GM19023 (cell line): ENCODE data around the gene PDCD4.
"Not testable (repeated sequence)": the region's sequence is repeated elsewhere in the genome, so short reads cannot be mapped to it uniquely, and the experiment has no call there.

Experiments used
- ATAC-seq: cut with Tn5 transposase; IDR thresholded peaks from one replicate; pipeline ENCODE4 v1.9.1; 2021; ENCODE audit warnings: mild to moderate bottlenecking, moderate library complexity; ENCODE audit not compliant: unreplicated experiment

PDCD4 gene

GRCh38 chr10:110880012-110880411 lies 8.3 kb downstream of the PDCD4 start:
- ATAC-seq = no peak

- ATAC-seq = no peak
These were observed 9.5 kb downstream of the PDCD4 start for GRCh38 chr10:110881247-110881646.

- no peak for ATAC-seq
These were observed 10.2 kb downstream of the PDCD4 start for GRCh38 chr10:110881905-110882304.

DNA sequence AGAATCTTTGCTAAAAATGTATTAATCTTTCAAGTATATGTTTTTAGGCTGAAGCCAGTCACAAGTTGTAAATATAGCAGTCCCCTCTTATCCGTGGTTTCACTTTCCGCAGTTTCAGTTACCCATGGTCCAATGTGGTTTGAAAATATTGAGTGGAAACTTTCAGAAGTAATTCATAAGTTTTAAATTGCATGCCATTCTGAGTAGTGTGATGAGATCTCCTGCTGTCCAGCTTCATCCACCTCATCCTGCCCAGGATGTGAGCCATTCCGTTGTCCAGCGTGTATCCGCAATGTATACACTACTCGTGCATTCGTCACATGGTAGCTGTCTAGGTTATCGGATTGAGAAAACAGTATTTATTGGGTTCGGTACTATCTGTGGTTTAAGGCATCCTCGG lies 12.2 kb downstream of the PDCD4 start:
- ATAC-seq = no peak

DNA sequence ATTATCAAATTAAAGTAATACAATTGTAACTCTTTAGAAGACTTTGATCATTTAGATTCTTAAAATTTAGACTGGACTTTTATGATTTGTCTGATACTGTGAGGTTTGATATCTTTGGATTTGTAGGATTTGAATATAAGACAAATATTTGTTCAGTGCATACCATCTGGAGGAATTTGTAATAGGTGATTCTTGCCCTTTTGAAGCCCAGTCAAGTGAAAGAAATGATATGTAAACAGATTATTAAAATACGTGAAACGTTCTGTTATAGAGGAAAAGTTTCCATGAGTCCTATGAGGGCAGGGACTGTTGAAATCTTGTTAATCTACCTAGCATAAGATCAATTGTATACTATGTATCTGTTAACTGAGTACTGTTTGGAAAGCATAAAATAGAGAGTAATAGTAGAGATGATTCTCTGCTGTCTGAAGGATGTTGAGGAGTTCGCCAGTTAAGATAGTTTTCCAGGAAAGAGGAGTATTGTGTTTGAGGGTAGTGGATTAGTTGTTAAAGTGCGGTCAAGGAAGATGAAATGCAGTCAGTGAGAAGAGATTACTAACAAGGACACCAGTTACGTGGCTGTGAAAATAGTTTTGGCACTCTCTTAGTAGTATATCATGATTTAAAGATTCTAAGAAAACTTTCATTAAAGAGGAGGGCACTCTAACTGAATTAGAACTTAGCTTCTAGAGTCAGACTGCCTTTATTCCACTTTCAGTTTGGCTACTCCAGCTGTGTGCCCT lies 14.4 kb downstream of the PDCD4 start:
- no peak for ATAC-seq

DNA sequence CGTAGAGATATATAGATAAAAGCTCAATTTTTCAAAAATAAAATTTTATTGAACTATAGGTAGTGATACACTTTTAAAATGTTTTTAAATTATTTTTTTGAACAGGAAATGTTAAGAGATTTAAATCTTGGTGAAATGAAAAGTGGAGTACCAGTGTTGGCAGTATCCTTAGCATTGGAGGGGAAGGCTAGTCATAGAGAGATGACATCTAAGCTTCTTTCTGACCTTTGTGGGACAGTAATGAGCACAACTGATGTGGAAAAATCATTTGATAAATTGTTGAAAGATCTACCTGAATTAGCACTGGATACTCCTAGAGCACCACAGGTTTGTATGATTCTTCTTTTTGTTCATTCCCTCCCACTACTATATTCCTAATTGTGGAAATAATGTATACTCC lies 15.8 kb downstream of the PDCD4 start:
- ATAC-seq = no peak

- no peak for ATAC-seq
These were observed 21.0 kb downstream of the PDCD4 start for GRCh38 chr10:110892602-110893288.

DNA sequence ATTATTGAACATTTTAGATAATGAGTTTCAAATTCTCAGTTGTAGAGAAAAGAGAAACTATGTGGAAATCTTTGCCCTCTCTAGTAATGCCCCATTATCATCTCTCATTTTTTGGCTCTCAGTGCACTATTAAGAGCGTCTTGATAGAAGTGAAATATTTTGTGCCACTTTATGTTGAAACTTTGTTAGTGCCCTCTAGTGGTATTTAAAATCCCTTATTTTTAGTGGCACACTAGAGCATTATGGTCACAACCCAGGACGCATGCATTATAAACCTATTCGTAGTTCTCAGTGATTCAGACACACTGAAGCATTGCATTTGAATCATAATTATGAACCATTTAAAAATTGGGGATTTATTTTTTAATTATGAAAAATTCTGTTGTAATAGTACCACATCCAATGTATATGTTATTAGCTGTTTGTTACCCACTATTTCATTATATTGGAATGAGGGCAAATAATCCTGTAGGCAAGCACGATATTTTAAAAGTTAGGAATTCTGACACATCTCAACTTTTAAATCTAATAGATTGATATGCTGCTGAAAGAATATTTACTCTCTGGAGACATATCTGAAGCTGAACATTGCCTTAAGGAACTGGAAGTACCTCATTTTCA lies 21.9 kb downstream of the PDCD4 start:
- no peak for ATAC-seq

- no peak for ATAC-seq
These were observed 25.5 kb downstream of the PDCD4 start for GRCh38 chr10:110897184-110897583.

GRCh38 chr10:110898391-110898790 lies 26.7 kb downstream of the PDCD4 start:
- no peak for ATAC-seq

GRCh38 chr10:110900983-110901382 lies 29.3 kb downstream of the PDCD4 start:
- ATAC-seq = no peak

DNA sequence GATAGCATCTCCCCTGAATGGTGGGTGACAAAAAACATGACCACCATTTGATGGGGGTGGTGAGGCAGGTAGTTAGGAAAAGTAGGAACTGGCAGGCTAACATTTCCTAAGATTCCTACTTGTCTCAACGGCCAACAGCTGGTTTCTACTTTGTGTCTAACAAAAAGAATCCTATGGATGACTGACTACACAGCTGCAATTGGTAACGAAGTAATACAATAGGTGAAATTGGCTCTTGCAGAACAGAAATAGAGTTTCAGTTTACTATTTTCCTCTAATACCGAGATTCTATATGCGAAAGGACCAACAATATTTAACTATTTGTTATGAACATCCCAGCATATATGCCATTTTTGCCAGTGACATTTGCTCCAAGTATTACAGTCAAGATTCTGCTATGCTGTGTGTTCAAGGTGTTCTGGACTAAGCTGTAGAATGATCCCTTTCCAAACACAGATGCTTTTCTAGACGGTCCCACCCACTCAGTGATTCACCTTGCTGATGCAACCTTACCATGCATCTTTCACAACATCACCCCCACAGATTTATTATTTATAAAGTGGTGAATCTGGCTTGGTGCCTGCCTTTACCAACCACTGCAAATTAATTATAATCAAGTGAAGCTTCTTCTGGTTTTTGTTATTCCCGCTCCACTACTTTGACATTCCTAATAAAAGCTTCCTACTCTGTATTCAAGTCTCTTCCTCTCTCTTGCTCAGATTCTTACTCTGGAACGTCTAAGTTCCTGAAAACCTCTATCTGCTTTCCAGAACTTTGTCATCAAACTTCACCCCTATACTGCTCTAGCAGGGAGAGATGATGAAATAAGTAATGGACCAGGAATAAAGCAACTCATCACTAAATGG lies 30.5 kb downstream of the PDCD4 start:
- ATAC-seq = no peak

GRCh38 chr10:110903280-110904278 lies 31.9 kb downstream of the PDCD4 start:
- no peak for ATAC-seq

DNA sequence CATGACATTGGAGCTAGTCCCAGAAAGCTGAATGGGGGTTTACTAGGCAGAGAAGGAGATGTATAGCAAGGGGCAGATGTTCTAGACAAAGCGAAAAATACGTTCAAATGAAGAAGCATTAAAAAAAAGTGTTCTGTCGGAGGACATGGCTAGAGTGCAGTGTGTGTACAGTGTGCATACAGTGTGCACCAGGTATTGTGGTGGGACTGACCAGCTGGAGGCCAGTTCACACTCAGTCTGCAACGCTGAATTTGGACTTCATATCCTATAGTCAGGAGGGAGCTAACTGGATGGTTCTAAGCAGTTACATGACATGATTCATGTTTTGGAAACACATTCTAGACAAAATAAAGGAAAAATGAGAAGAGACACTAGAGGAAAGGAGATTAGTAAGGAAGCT lies 38.4 kb downstream of the PDCD4 start:
- no peak for ATAC-seq

DNA sequence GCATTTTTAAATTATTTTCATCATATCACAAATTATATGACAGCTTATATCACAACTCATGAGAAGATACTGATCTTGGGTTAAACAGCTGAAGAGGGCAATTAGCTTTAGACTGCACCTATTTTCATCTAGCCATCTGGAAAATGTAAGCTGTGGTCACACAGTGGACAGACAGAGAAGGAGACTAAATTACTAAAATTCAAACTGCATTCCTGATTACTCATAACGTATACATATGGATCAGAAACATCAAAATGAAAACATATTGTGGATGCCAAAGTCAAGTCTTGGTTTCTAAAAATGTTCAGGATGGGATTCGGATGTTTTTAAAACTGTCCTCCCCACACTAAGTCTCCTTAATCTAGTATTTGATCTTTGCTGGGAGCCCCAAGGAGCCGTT lies 40.6 kb downstream of the PDCD4 start:
- ATAC-seq = no peak

DNA sequence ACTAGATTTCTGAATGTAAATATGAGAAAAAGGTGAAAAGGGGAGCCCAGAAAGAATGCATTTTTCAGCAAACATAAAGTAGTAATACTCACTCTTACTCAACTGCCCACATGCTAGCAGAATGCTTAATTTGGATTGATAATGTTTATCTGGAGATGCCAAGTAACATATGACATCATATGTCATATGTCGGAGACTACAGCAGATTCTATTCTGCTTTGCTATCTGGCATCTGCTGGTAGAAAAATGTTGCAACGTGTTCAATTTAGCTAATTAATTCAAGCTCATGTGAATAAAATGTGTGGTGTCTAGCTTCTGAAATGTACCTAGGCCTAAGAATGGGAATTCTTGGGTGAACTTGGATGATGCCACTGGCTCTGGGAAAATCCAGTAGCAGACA lies 42.7 kb downstream of the PDCD4 start:
- ATAC-seq = no peak

DNA sequence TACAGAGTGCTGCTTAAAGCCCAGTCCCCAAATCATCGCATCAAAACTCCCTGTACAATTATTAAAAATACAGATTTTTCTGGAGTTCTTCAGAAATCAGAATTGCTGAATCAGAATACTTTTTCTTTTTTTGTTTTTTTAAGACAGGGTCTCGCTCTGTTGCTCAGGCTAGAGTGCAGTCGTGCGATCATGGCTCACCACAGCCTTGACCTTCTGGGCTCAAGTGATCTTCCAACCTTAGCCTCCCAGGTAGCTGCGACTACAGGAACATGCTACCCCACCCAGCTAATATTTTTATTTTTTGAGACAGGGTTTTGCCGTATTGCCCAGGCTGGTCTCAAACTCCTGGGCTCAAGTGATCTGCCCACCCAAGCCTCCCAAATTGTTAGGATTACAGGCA lies 43.3 kb downstream of the PDCD4 start:
- ATAC-seq = no peak

DNA sequence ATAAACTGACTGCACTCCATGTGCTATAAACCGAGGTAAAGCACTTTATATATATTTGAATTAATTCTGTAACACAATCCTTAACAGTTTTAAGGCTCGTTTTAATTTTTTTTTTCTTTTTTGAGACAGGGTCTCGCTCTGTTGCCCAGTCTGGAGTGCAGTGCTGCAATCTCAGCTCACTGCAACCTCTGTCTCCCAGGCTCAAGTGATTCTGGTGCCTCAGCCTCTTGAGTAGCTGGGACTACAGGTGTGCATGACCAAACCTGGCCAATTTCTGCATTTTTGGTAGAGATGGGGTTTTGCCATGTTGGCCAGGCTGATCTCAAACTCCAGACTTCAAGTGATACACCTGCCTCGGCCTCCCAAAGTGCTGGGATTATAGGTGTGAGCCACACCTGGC lies 43.9 kb downstream of the PDCD4 start:
- not testable (repeated sequence) for ATAC-seq

DNA sequence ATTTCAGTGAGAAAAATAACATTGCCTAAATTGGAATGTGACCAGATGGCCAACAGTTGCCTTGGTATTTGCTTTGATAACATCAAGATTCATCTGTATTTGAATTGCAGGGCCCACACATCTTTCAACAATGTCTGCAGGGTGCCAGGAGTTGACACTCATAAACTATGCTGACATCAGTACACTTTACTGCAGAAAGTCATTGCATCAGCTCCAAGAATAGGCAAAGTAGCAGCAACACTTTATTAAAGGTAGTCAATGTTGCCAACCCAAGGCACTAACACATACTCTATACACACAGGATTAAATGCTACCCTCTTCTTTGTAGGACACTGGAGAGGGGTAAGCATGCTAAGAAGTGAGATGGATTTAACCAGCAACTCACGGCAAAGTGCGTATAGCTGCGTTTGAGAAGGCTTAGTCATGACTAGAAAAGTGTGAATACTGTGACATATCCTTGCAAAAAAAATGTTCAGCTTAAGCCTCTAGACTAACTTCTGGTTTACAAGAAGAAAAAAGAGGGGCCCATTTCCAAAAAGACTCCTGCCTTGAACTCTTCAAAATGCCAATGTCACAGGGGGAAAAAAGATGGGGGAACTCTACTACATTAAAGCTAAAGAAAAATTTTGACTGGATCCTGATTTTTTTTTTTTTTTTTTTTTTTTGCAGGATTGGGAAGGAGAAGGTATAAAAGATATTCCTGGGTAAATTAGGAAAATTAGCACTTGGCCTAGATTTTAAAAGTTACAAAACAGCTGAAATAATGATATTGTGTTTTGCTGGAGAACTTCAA lies 45.0 kb downstream of the PDCD4 start:
- no peak for ATAC-seq
